ENCODE data around the gene HOXD10.

The HOXD10 gene

GRCh38 chr2:176152350-176153181 is 36.0 kb downstream of the HOXD10 start:
- DNase-seq = no peak

DNA sequence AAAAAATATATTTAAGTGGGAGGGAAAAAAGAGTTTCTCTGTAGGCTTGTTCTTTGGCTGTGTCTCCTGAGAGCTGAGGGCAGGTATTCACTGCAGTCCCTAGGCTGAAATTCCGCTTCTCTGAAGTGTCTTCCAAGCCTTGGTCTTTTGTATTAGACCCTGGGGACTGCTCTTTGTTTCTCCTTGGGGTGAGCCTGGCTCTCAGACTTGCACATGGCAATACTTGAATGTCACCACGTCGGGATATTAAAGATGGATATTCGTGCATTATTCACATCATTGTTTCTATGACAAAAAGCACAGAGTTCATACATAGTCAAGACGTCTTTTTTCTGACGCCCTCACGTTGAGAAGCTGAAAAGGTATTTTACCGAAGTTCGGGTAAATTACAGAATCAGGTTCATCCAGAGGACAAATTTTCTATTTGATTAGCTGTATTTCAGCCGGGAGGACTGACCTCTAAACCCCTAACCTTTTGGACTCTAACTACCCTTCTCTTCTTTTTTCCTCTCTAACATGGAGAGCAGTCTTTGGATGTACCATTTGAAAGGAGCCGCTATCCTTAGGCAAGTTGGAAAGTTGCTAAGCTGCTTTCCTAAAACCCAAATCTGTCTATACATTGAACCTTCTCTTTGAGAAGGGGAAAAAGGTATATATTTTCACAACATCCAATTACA is 38.1 kb downstream of the HOXD10 start:
- DNase-seq = no peak

GRCh38 chr2:176155356-176156044 is 38.9 kb downstream of the HOXD10 start:
- DNase-seq = no peak

GRCh38 chr2:176156301-176156806 is 39.8 kb downstream of the HOXD10 start:
- no peak for DNase-seq

- no peak for DNase-seq
Measured at GRCh38 chr2:176156807-176157498, 40.4 kb downstream of the HOXD10 start, which contains the start of gene HOXD3. TSS of gene HOXD3 (plus strand) at chr2:176157307. CDS start at chr2:176169115, 11,808 bp downstream.

DNA sequence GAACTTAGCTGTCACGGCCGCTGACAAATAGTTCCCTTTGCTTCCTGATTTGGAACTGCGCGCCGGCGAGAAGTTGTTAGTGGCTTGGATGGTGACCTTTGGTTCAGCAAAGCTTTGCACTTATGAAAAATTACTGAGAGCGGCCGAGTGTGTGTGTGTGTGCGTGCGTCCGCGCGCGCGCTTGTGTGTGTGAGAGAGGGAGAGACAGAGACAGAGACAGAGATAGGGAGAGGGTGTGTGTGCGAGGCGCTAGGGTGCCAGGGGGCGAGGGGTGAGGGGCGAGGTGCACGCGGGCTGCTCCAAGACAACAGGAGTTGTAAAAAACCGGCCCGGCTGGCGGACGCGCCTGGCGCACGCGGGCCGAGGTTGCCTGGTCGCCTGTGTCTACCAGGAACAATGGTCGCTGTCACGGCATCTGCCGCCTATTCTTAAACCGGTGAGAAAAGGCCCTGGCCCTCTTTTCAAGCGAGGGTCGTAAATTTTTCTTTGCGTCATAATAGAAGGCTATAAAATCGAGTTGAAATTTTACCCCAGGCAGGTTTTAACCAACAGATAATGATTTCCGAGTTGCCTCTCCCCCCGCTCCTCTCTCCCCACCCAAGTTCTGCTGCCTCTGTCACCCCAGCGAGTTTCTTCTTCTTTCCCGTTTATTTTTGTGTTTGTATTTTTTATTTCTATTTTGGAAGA is 41.1 kb downstream of the HOXD10 start:
- DNase-seq = no peak

- DNase-seq = no peak
Measured at GRCh38 chr2:176158186-176158591, 41.6 kb downstream of the HOXD10 start.

DNA sequence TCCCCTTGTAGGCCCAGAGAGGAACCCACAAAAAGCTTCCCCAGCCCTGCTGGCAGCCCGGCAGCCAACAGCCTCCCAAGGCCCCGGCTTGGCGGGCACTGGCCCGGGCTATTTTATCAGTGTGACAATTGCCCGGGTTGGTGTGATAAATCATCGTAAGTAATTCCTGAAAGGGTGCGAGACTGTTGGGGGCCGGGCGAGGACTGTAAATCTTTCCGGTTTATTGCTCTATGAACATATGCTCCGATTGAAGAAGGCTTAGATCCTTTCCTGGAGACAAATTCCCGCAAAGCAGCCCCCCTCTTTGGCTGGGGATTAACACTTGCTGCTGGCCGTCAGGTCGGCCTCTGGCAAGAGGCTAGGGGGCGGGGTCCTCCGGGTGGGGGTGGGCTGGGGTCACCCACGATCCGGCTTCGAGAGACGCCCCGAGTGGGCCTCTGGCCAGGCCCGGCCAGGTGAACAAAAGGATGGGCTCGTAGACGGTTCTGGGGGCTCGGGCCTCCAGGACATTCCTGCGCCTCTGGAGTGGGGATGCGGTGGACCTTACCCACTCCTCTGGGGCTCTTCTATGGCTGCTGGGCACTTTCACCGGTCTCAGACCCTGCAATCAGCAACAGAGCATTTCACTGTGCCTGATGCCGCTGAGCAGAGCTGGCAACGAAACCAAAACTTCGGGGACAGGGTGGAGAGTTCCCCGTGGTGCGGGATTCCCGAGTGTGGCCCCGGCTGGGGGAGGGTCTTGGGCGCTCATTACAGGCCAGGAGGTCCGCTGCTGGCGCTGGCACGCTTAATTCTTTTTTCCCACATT is 42.5 kb downstream of the HOXD10 start:
- no peak for DNase-seq

GRCh38 chr2:176159663-176160250 is 43.2 kb downstream of the HOXD10 start:
- DNase-seq = no peak

- no peak for DNase-seq
Measured at GRCh38 chr2:176160251-176160985, 43.8 kb downstream of the HOXD10 start.

DNA sequence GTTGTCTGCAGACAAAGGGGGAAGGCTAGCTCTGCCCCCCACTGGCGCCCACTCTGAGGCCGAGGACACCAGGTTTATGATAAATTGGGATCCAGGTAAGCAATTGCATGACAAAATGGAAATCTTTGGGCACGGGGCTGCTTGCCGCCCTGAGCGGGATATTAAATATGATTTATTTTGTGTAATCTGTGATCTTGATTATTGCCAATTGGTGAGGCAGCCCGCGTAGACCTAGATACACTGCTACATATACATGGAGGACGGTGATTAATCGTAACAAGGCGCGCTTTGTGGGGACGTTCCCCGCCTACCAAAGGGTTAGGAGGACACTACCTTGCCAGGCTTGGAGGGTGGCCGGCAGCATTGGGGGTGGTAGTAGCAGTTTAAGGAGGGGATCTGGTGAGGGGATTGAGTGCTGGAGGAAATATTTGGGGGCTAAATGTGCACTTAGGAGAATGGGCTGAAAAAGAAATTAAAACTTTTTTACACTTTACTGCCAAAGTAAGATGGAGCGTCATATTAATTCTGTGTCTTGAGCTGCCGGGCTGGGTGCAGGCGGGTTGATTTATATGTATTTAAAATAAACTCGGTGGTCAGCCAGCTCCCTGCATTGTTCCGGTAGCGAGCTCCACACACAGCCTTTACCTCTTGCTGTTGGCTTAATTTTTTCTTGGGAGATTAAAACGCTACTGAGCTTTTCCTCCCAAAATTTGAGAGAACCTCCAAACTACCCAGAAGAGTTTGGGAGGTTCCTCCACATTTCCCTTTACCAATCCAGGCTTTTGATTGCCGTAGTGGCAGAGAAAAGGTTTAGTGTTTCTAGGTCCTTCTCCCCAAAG is 44.6 kb downstream of the HOXD10 start:
- no peak for DNase-seq

DNA sequence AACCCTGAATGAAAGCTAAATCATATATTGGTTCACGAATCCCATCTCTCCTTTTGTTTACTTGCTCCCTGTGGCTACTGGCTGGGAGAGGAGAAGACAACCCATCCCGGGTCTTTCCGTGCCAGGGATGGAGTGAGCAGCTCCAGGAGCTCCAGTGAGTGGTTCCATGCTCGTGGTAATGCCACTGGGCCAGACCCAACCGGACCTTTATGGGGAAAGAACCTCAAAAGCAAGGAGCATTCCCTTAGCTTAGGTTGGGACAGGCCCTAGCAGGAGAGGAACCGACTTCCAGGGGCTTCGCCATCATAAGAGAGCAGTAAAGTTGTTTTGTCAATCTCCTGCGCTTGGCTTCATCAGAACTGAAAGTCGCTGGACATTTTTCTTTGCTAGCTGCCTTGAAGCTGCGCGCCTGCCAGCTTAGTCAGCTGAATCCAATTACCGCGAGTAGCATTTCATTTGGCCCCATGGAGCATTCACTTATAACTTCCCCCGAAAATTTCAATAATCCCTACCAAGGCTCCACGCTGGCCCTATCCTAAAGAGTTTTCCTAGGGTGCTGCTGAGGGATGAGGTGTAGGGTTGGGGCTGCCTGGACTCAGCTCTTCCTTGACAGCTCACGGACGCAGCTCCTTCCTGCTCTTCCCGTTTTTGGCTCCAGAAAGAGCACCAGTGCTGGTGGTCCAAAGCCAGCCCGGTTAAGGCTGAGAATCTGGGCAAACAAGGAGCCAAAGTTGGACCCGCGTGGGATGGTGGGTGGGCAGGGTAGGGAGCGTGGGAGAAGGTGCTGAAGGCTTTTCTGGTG is 45.4 kb downstream of the HOXD10 start:
- DNase-seq = no peak

DNA sequence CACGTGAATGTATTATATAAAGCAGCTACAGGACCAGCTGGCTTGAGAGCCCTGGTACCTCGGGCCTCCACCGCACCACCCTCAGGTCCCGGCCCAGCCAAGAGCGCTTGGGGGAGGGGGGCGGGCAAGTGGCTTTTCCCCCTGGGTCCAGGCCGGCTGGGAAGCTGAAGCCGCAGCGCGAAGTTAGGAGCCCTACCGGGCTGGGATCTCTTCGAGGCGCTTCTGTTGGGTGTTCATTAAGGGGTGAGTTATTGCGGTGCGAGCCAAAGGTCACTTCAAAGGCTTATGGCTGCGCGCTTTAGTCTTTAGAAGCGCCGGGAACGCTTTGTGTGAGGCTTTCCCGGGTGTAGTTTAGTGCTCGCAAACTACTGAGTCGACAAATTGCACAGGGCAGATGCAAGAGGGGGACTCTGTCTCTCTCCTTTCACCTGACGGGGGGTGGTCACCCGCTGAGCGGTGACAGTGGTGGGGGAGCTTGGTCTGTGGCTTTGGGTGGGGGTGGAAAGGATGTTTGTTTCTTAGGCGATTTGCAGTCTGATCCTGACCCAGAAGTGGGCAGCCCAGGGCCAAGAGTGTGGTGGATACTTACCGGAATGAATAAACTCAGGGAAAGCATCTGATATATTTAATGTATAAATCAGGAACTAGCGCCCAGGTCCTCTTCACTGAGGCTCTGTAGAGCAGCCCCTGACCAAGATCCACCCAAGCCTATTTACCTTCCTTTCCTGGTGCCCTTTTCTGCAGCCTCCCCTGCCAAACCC is 46.5 kb downstream of the HOXD10 start:
- DNase-seq = no peak

GRCh38 chr2:176163672-176164056 is 47.1 kb downstream of the HOXD10 start:
- no peak for DNase-seq

DNA sequence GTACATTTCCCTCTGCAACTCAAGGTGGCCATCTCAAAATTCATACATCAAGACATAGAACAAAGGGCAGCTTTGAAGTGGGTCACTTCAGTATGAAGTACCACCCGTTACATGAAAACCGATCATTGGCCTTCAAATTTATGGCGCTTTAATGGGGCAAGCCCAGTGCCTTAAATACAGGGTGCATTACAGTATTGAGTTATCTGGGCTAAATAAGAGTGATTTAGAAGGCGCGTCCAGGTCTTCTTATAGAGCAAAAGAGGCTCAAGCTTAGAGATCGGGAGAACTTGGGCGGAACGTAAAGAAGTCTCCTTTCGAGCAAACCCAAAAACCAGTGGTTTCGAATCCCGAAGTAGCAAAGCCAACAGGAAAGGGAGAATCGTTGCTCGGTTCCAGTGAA is 47.6 kb downstream of the HOXD10 start:
- DNase-seq = no peak

DNA sequence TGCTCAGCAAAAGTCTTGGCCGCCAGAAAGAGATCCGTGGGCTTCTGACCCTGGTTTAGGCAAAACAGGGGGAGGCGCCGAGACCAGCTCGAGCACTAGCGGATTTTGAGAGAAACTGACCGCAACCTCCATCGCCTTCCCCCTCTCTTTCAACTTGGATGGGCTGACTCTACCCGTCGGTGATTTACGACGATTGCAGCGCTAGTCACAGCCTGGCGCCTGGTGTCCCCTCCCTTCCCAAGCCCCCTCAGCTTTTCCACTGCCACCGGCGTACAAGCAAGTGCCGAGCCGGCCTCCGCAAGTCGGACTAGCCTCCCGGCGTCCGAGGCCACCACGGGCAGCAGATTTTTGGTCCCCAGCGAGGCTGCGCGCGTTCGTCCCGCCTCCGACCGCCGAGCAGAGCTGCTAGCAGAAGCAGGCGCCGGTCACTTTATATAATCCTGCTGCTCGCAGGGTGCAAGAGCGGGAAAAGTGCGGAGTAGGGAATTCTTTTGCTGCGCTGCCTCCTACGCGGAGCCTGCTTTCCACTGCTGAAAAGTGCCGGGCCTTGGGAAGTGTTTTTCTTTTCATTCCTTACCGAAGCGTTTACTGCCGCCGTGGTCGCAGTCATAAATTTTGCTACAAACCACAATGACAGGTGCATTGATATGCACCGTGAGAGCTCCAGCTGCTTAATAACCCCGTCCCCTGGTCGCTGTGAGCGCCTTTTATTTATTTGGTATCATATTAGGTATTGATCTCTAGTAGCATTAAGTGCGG is 48.2 kb downstream of the HOXD10 start:
- DNase-seq = no peak
